K562 (cell line): ENCODE results near the gene PIF1. TPM values are rescaled to one million over a fixed set of nuclear protein-coding genes. Genes with fewer than 3 reads are reported as not detected.

Source experiments
- ATAC-seq: fragments of 200-7000 bp; cut with Tn5 transposase; 3 replicates; pipeline ENCODE4 v1.9.1; 2020; ENCODE audit warnings: moderate library complexity
- BruUV-seq: library from RNA; stranded (reverse); fragments of 400-500 nt; replicated peaks from 2 replicates; lab custom pipeline; 2021; lab: Mats Ljungman, UMichigan
- CTCF ChIA-PET: fragments of 300-600 bp; formaldehyde crosslinking; extraction: SDS; loops from one replicate; lab custom pipeline; 2021; ENCODE audit warnings: low intra/inter-chr PET ratio; lab: Yijun Ruan, JAX
- POLR2A ChIA-PET: fragments of 300-600, 350-650 bp; sonication (Branson Sonifier 250); formaldehyde crosslinking; extraction: SDS; loops from one replicate; lab custom pipeline; 2021; ENCODE audit warnings: antibody characterized with exemption, inconsistent platforms; lab: Yijun Ruan, JAX
- DNase-seq, 4 experiments: peaks; one replicate each; pipeline versions ENCODE4 v3.0.0 to v3.0.0-alpha.2; 2011 to 2018; ENCODE audit warnings: low spot score in 3 of 4, mixed read lengths in 3 of 4; ENCODE audit errors: extremely low read depth in 1 of 4
- FAIRE-seq: peaks from 2 replicates; lab custom pipeline; 2011; peaks lifted over from hg19 to GRCh38; lab: Jason Lieb, UNC
- H2AFZ ChIP-seq: 2 replicates; pipeline ENCODE4 v1.6.0; 2011; ENCODE audit warnings: low read depth, low read length, control low read depth, inconsistent platforms
- H3K27ac ChIP-seq: fragments of 200-600 bp; 3 replicates; pipeline ENCODE4 v1.8.0; 2011; ENCODE audit warnings: low read depth, mild to moderate bottlenecking, control low read depth, inconsistent platforms, low read length, moderate library complexity, mixed read lengths; ENCODE audit errors: extremely low read depth
- H3K27me3 ChIP-seq, 2 experiments: fragments of 300-600 bp in 1 of 2; 2 replicates in 1 of 2; 3 replicates in 1 of 2; pipeline versions ENCODE4 v1.6.0 to v1.8.0; 2011; ENCODE audit warnings: inconsistent platforms in 2 of 2, low read length in 2 of 2, mild to moderate bottlenecking in 1 of 2, mixed read lengths in 1 of 2, moderate library complexity in 1 of 2; ENCODE audit not compliant: control insufficient read depth in 2 of 2, insufficient read depth in 2 of 2
- H3K36me3 ChIP-seq: fragments of 300-600 bp; 3 replicates; pipeline ENCODE4 v1.8.0; 2011; ENCODE audit warnings: mild to moderate bottlenecking, low read length, inconsistent platforms; ENCODE audit not compliant: control insufficient read depth, insufficient read depth
- H3K4me1 ChIP-seq, 2 experiments: fragments of 200-600 bp in 1 of 2; replicated peaks in 1 of 2; 2 replicates in 1 of 2; 3 replicates in 1 of 2; pipeline versions ENCODE4 v1.5.1 to v1.8.0; 2011; ENCODE audit warnings: inconsistent platforms in 2 of 2, low read length in 2 of 2, mild to moderate bottlenecking in 1 of 2, mixed read lengths in 1 of 2, moderate library complexity in 1 of 2; ENCODE audit not compliant: control insufficient read depth in 2 of 2, insufficient read depth in 2 of 2
- H3K4me2 ChIP-seq: 2 replicates; pipeline ENCODE4 v1.6.1; 2011; ENCODE audit warnings: low read length, control low read depth, inconsistent platforms, mixed read lengths; ENCODE audit not compliant: insufficient read depth
- H3K4me3 ChIP-seq: fragments of 200-600 bp; sonication (generic), shearing (Covaris generic); 2 replicates; pipeline ENCODE4 v1.5.1; 2016; ENCODE audit warnings: control low read depth, inconsistent platforms
- H3K79me2 ChIP-seq: fragments of 200-600 bp; 3 replicates; pipeline ENCODE4 v1.8.0; 2011; ENCODE audit warnings: low read length, inconsistent platforms; ENCODE audit not compliant: control insufficient read depth, insufficient read depth
- H3K9ac ChIP-seq, 2 experiments: 2 replicates each; pipeline versions ENCODE4 v1.6.0 to v1.6.1; 2011; ENCODE audit warnings: low read depth in 2 of 2, low read length in 2 of 2, control low read depth in 1 of 2, inconsistent platforms in 1 of 2, mild to moderate bottlenecking in 1 of 2, mixed read lengths in 1 of 2; ENCODE audit not compliant: insufficient read depth in 1 of 2
- H3K9me1 ChIP-seq: one replicate; pipeline ENCODE4 v1.6.0; 2011; ENCODE audit warnings: inconsistent platforms, mild to moderate bottlenecking, low read length, moderate library complexity; ENCODE audit not compliant: control insufficient read depth, insufficient read depth
- H3K9me3 ChIP-seq: replicated peaks from 2 replicates; pipeline ENCODE4 v1.5.1; 2011; ENCODE audit warnings: low read depth, low read length, inconsistent platforms; ENCODE audit not compliant: control insufficient read depth, insufficient read depth
- H4K20me1 ChIP-seq: replicated peaks from 2 replicates; pipeline ENCODE4 v1.6.1; 2011; ENCODE audit warnings: low read length, inconsistent platforms, mixed read lengths; ENCODE audit not compliant: control insufficient read depth, insufficient read depth
- ATF7 ChIP-seq: fragments of 450-650 bp; IDR thresholded peaks from 2 replicates; pipeline ENCODE4 v1.7.1; 2014; ENCODE audit warnings: mild to moderate bottlenecking, moderate library complexity
- C11orf30 ChIP-seq: fragments of 450-650 bp; IDR thresholded peaks from 2 replicates; pipeline ENCODE4 v1.6.1; 2016; ENCODE audit warnings: low read depth, mild to moderate bottlenecking
- CCNT2 ChIP-seq: IDR thresholded peaks from 2 replicates; pipeline ENCODE4 v1.6.1; 2011; ENCODE audit warnings: borderline replicate concordance, low read depth, mild to moderate bottlenecking, moderate library complexity, mixed read lengths, low read length; ENCODE audit not compliant: insufficient read length; ENCODE audit errors: extremely low read depth
- CTCF ChIP-seq, 3 experiments: IDR thresholded peaks in 2 of 3; conservative IDR thresholded peaks in 1 of 3; 2 replicates each; pipeline ENCODE4 v1.5.1; 2011 to 2012; ENCODE audit warnings: low read length in 3 of 3, mild to moderate bottlenecking in 3 of 3, control low read depth in 2 of 3, improper control_type of control experiment in 1 of 3, inconsistent platforms in 1 of 3, low read depth in 1 of 3, mixed read lengths in 1 of 3, moderate library complexity in 1 of 3; ENCODE audit not compliant: insufficient read depth in 2 of 3
- EHMT2 ChIP-seq: fragments of 450-650 bp; IDR thresholded peaks from 2 replicates; pipeline ENCODE4 v1.6.1; 2018; ENCODE audit warnings: antibody characterized with exemption
- ETV5 ChIP-seq: sonication (generic); formaldehyde crosslinking; IDR thresholded peaks from 2 replicates; pipeline ENCODE4 v1.4.0; 2020; ENCODE audit warnings: low read depth, mild to moderate bottlenecking, missing genetic modification reagents
- GABPA ChIP-seq: fragments of 200-800 bp; sonication (Bioruptor generic); conservative IDR thresholded peaks from 2 replicates; pipeline ENCODE4 v1.6.1; 2016; ENCODE audit warnings: low read depth, missing genetic modification characterization, missing compliant biosample characterization
- KDM2B ChIP-seq: fragments of 250-450 bp; sonication (Bioruptor Pico); IDR thresholded peaks from 2 replicates; pipeline ENCODE4 v1.8.0; 2021; ENCODE audit warnings: mild to moderate bottlenecking, moderate library complexity
- MAFF ChIP-seq: IDR thresholded peaks from 2 replicates; pipeline ENCODE4 v1.6.1; 2012; ENCODE audit warnings: low read length, improper control_type of control experiment
- MAFG ChIP-seq: fragments of 450-650 bp; conservative IDR thresholded peaks from 2 replicates; pipeline ENCODE4 v1.6.1; 2016; ENCODE audit warnings: missing genetic modification characterization, missing compliant biosample characterization
- MCM3 ChIP-seq: fragments of 450-650 bp; IDR thresholded peaks from 2 replicates; pipeline ENCODE4 v1.6.1; 2016
- MXI1 ChIP-seq: IDR thresholded peaks from 2 replicates; pipeline ENCODE4 v1.6.1; 2011; ENCODE audit warnings: low read depth, mild to moderate bottlenecking, improper control_type of control experiment, low read length
- NRF1 ChIP-seq, 2 experiments: fragments of 450-650 bp; IDR thresholded peaks in 1 of 2; conservative IDR thresholded peaks in 1 of 2; 2 replicates each; pipeline ENCODE4 v1.6.1; 2014; ENCODE audit warnings: mild to moderate bottlenecking in 2 of 2
- RAD21 ChIP-seq, 2 experiments: fragments of 250-450 bp in 1 of 2; fragments of 450-650 bp in 1 of 2; sonication (Bioruptor Pico) in 1 of 2; formaldehyde crosslinking in 1 of 2; IDR thresholded peaks in 1 of 2; conservative IDR thresholded peaks in 1 of 2; 2 replicates each; pipeline versions ENCODE4 v1.4.0 to v1.8.0; 2020 to 2022; ENCODE audit warnings: mild to moderate bottlenecking in 2 of 2, moderate library complexity in 1 of 2
- SIRT6 ChIP-seq: IDR thresholded peaks from one replicate; pipeline ENCODE4 v1.6.1; 2012; ENCODE audit warnings: low read depth, mild to moderate bottlenecking, control low read depth, inconsistent platforms, low read length, moderate library complexity
- SP2 ChIP-seq: IDR thresholded peaks from 2 replicates; pipeline ENCODE4 v1.6.1; 2011; ENCODE audit warnings: mild to moderate bottlenecking, low read depth, low read length, moderate library complexity; ENCODE audit not compliant: poor library complexity, severe bottlenecking; ENCODE audit errors: extremely low read depth
- ZBTB5 ChIP-seq: fragments of 450-650 bp; IDR thresholded peaks from 2 replicates; pipeline ENCODE4 v1.6.1; 2017; ENCODE audit warnings: antibody characterized with exemption
- ZNF212 ChIP-seq: fragments of 450-650 bp; formaldehyde crosslinking; IDR thresholded peaks from 2 replicates; pipeline ENCODE4 v1.4.0; 2020; ENCODE audit warnings: mild to moderate bottlenecking
- ZNF263 ChIP-seq: sonication (generic); formaldehyde crosslinking; IDR thresholded peaks from 2 replicates; pipeline ENCODE4 v1.8.0; 2022; ENCODE audit warnings: mild to moderate bottlenecking, missing genetic modification reagents, borderline replicate concordance
- ZNF316 ChIP-seq: fragments of 450-650 bp; IDR thresholded peaks from 2 replicates; pipeline ENCODE4 v1.6.1; 2016
- WGBS: fragments of 100-300 bp; shearing (Covaris generic); methylation state at CpG from one replicate; pipeline ENCODE4 v1.1.6; 2016; ENCODE audit warnings: low coverage, mixed read lengths; ENCODE audit not compliant: insufficient coverage; ENCODE audit errors: missing lambda C conversion rate; 5-methylcytosine and 5-hydroxymethylcytosine counted together
- in situ Hi-C: fragments of 300-500 bp; cut with MboI; formaldehyde crosslinking; loops from 4 replicates; pipeline ENCODE4 v1.15.0; 2018; ENCODE audit warnings: inconsistent platforms, mixed read lengths
- intact Hi-C: fragments of 100-400 bp; cut with micrococcal nuclease; formaldehyde crosslinking; loops from 2 replicates; pipeline ENCODE4 v1.14.2; 2022
- polyA plus RNA-seq, 8 experiments: library from polyadenylated mRNA; depleted of rRNA in 4 of 8; stranded (reverse) in 5 of 8; unstranded in 3 of 8; fragments of >200 nt; fragmentation: Nextera tagmentation in 2 of 8; fragmentation: Illumina TruSeq in 1 of 8; extraction: Ambion mirVana in 2 of 8; extraction: Trizol in 1 of 8; gene quantifications; 2 replicates each; pipeline versions ENCODE4 v1.2.1 to v1.2.3, GENCODE V29; 2011 to 2014; ENCODE audit warnings: inconsistent platforms in 1 of 8, missing spikeins in 1 of 8
- total RNA-seq, 7 experiments: library from RNA; depleted of rRNA in 6 of 7; stranded (reverse); fragments of >200 nt in 6 of 7; fragmentation: Illumina TruSeq in 2 of 7; extraction: Trizol in 2 of 7; gene quantifications; 2 replicates each; pipeline versions ENCODE4 v1.2.1 to v1.2.3, GENCODE V29; 2011 to 2021; ENCODE audit warnings: low replicate concordance in 1 of 7

PIF1 gene
- total and polyA plus RNA-seq, 9 of the 15 experiments (the other 6 are each of a cell fraction or from before 2014, with no cell fraction given) = 1.1 to 37.9 (median 11.5) TPM

GRCh38 chr15:64808785-64809453 is 16.5 kb downstream of the PIF1 start:
- WGBS = 13% methylated on average over 10 of the region's 10 CpGs
- Histone ChIP-seq H3K27me3 (peaks cover 3 to 7% of the 10 kb centered on the region in 2 experiments; a peak in 2 of 5 replicates), H3K9ac (no peak overlapping the region), H4K20me1 (no peaks in the 10 kb centered on the region; the same call in 1 of the 2 replicates), H3K27ac (no peak overlapping the region), H2AFZ (no peak overlapping the region), H3K4me2 (no peak overlapping the region), H3K9me1 (no peaks in the 10 kb centered on the region), H3K4me3 (no peak overlapping the region), H3K9me3 (no peaks in the 10 kb centered on the region), H3K79me2 (no peaks in the 10 kb centered on the region), H3K36me3 (no peaks in the 10 kb centered on the region), H3K4me1 (peaks cover 13% of the 10 kb centered on the region in 2 experiments)
- ChIA-PET CTCF (interaction anchor here (0.6 to 2.1 kb wide), 4 partner anchors 61 to 123 kb away, joined by 3 to 11 read pairs (median 6); no protein-coding TSS in a partner anchor), POLR2A (interaction anchor here (0.5 to 1.8 kb wide), 6 partner anchors 13 to 195 kb away, joined by 3 to 6 read pairs (median 4); partner anchors contain the start of gene PIF1)
- ATAC-seq (no peak), FAIRE-seq (no peak), DNase-seq (no peak)
- intact Hi-C loops = no loop called here
- no TSS peak for BruUV-seq
- in situ Hi-C loops = no loop called here
- TF ChIP-seq RAD21 (CRISPR knock-in tag; conservative IDR thresholded peaks at IDR 0.05 in 1 of 2, IDR thresholded peaks at IDR 0.05 in 1 of 2) (no peak), CCNT2 (no peak), ZNF316 (peak; percentile 83), EHMT2 (no peak), KDM2B (CRISPR knock-in tag) (no peak), ETV5 (no peak), MXI1 (no peak), ZNF212 (CRISPR knock-in tag) (no peak), C11orf30 (peak; percentile 68), MAFF (peak; percentile 42; the same call in 1 of the 2 replicates), SP2 (no peak), CTCF (IDR thresholded peaks at IDR 0.05 in 2 of 3, conservative IDR thresholded peaks at IDR 0.05 in 1 of 3; ENCODE audit: insufficient read depth in 2 of 3, low read depth in 1 of 3, low read length in 3 of 3) (no peak), GABPA (tag) (no peak), NRF1 (conservative IDR thresholded peaks at IDR 0.05 in 1 of 2, IDR thresholded peaks at IDR 0.05 in 1 of 2) (peak in 1 of 2 experiments; percentile 38; a peak in 2 of 4 replicates), SIRT6 (no peak), MAFG (tag) (peak; percentile 51), ZNF263 (no peak), ZBTB5 (no peak), MCM3 (no peak), ATF7 (no peak)
